Measurements from ENCODE around the gene LINGO1.

The LINGO1 gene

DNA sequence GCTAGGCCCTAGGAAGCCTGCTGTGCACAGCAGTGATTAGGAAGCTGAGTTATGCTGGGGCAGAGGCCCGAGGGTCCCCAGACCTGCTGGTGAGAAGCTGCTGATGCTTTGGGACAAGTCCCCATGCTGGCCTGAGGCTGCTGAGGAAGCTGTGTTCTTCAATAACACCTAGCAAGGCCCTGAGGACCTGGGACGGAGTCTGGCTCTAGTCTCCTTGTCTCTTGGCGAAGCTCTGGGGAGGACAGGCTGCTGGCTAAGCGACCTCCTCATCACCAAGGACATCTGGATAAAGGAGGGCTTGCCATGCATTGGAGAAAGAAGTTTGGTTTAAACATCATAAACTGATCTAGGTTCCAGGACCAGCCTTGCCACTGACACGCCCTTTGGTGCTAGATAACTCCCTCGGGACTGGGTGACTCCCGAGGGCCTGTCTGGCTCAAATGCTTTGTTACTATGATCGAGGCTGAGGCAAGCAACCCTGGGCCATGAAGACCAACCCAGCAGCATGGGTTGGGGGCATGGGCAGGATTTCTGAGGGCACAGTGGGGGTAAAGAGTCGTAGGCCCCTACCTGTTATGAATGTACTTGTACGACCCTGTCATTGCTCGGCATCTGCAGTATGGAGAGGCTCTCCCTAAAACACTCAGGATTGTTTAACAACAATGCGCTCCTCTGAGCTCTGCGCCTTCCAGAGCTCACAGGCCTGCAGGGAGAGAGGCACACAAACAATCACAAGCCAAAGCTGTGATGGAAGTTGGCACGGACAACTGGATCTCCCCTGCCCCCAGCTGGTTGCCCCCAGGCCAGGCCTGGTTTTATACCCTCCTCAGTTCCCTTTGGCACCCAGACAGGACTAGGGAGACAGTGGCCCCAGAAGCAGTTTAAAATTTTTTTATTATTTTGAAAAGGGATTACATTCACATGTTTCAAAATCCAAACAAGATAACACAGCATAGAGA, 64.4 kb downstream of the LINGO1 start:
- DNase-seq: no peak

DNA sequence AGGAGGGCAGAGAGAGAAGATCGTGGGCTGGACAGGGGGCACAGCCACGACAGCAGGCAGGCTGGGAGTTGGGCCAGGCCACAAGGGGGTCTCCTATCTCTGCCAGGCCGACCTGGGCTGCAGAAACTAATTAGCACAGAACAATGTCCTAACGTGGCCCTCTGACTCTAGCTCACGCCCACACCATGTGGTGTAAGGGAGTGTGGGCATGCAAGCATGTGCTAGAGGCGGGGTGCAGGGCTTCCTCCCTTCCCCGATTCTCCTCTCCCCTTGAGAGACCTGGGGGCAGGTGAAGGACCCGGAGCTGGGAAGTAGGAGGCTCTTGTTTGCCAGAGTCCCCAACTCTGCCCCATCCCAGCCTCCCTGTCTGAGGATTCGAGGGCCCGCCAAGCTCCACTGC, 65.5 kb downstream of the LINGO1 start:
- DNase-seq: no peak

DNA sequence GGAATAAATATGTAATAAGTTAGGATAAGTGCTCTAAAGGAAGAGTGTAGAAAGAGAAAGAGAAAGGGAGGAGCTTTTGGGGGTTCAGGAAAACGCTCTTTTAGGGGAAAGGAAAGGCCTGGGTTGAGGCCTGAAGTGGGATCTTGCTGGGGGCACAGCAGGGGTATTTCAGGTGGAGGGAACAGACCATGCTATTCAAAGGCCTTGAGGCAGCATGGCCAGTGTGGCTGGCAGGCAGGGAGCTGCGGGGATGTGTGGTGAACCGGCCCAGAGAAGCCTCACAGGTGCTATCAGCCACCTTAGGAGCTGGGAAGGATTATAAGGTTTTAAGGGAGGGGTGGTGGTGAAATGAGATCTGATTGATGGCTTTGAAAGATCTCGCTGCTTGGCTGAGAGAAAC, 66.6 kb downstream of the LINGO1 start:
- no peak for DNase-seq

DNA sequence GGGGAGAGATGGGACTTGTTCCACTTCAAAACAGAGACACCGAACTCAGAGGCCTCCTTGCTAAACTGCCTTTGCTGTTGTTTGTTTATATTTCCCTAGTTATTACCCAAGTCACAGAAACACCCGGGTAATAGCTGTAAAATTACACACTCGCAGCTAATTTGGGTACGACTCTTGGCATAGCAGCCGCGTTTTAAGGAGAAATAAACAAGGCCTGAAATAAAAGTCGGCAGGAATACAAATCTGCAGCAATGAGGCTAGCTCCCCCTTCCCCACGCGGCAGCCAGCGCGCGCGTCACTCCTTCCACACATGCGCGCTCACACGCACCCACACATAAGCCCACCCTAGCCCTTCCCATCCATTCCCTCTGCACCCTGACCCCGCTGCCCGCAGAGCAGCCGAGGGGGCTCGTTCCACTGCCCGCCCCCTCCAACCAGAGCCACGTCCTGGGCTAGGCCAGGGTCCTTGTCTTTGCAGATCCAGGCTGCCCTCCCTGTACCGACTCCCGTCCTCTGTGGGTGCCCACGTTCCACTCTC, 67.3 kb downstream of the LINGO1 start:
- no peak for DNase-seq

DNA sequence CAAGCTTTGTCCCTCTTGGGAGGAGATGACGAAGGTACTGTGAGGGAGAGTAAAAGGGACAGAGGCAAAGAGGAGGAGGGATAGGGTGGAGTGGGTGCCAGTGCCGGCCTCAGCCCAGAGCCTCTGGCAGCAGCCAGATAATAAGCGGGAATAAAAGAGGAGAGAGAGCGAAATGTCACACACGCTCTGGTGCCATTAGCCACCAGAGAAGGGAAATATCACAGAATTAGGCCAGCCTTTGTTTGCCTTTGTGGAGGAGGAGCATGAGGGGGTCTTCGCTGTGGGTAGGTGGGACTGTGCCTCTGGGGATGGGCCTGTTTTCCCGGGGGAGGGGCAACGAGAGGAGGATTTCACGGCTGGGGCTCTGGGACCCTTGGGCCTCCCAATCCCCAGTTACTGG, 67.8 kb downstream of the LINGO1 start:
- DNase-seq: no peak

DNA sequence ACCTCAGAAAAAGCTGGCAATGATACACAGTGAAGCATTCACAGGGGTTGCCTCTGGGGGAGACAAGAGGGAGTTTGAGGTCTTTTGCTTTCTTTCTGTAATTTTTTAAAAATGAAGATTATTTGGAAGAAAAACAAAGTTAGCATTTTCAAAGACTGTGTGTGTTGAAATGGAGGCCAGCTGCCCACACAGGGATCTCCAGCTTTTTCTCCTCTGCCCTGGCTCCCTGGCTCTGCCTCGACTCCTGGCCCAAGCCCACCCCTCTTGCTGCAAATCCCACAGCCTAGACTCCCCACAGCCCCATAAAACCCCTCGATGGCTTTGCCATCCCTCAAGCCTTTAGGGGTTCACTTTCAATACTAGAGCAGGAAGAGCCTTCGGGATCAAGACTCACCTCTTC, 68.4 kb downstream of the LINGO1 start:
- DNase-seq: no peak

DNA sequence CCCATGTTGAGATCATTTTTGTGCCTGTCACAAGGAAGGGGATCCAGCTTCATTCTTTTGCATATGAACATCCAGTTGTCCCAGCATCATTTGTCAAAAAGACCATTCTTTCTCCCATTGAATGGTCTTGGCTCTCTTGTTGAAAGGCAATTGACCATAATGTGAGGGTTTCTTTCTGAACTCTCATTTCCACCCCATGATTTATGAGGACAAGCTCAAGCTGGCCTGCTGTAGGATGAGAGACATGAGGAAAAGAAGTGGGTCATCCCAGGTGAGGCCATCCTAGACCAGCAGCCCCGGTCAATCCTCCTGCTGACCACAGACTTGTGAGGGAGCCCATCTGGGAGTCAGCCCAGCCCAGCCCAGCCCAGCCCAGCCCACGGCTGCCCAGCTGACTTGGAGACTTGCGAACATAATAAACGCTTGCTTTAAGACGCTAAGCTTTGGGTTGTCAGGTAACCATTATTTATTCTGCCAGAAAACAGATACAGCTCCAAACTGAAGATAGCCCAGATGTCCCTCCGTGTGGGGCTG, 69.0 kb downstream of the LINGO1 start:
- DNase-seq: no peak

Data from activated CD8-positive, alpha-beta memory T cell treated with anti-CD3 and anti-CD28 coated beads for 24 hours (primary cell).